ENCODE data around the gene SYT1. TPM values are rescaled to one million over a fixed set of nuclear protein-coding genes. Genes with fewer than 3 reads are reported as not detected.

The SYT1 gene
- total RNA-seq, 1 donor from 2014 or later, result 174 TPM

GRCh38 chr12:79374545-79374944, 510.0 kb downstream of the SYT1 start:
- FAIRE-seq (no peak), DNase-seq (ENCODE audit: low spot score in 2 of 2) (no peak)

- DNase-seq (ENCODE audit: low spot score in 2 of 2), result no peak
- FAIRE-seq, result no peak
Measured at GRCh38 chr12:79375050-79375449, 510.5 kb downstream of the SYT1 start.

- DNase-seq (ENCODE audit: low spot score in 2 of 2), result no peak
Measured at GRCh38 chr12:79378496-79378895, 513.9 kb downstream of the SYT1 start.

DNA sequence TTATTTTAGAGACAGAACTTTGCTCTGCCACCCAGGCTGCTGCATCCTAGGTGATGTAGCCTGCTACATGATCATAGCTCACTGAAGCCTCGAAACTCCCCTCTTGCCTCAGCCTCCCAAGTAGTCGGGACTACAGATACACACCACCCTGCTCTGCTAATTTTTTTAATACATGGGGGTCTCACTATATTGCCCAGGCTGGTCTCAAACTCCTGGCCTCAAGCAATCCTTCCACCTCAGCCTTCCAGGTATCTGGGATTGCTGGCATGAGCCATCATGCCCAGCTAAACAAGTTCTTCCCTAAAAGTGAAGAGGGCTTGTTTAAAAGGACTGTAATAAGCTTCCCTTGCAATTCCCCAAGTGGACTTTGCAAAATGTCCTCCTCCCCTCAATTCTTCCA, 515.8 kb downstream of the SYT1 start:
- FAIRE-seq, result no peak
- no peak for DNase-seq (ENCODE audit: low spot score in 2 of 2)

More at GRCh38 chr12:79378496-79378895, 513.9 kb downstream of the SYT1 start:
- no peak for FAIRE-seq

GRCh38 chr12:79381248-79382208, 517.0 kb downstream of the SYT1 start:
- FAIRE-seq (no peak), DNase-seq (ENCODE audit: low spot score in 2 of 2) (no peak)

GRCh38 chr12:79384551-79384950, 520.0 kb downstream of the SYT1 start:
- FAIRE-seq, result no peak
- no peak for DNase-seq (ENCODE audit: low spot score in 2 of 2)

GRCh38 chr12:79388011-79388410, 523.4 kb downstream of the SYT1 start:
- DNase-seq (ENCODE audit: low spot score in 2 of 2) (no peak), FAIRE-seq (no peak)

DNA sequence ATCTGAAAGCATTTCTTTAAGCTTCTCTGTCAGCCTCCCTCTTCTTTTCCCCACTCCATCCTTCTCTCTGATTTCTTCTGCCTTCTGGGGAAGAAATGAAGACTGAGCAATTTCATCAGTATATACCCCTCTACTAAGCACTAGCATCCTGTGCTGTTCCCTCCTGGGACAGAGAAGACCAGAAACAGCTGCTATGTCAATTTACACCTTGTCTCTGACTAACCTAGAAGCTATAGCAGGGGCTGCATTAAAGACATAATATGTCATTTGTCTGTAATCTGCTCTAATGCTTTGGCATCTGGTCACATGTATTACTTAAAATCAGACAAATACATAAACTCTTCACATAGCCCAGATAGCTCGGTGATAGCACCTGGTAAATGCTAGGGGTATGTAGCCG, 529.3 kb downstream of the SYT1 start:
- no peak for DNase-seq (ENCODE audit: low spot score in 2 of 2)
- no peak for FAIRE-seq

GRCh38 chr12:79397609-79398008, 533.0 kb downstream of the SYT1 start:
- DNase-seq (ENCODE audit: low spot score in 2 of 2), result no peak
- FAIRE-seq, result no peak

- FAIRE-seq (no peak), DNase-seq (ENCODE audit: low spot score in 2 of 2) (no peak)
Measured at GRCh38 chr12:79400481-79400880, 535.9 kb downstream of the SYT1 start.

- DNase-seq (ENCODE audit: low spot score in 2 of 2), result no peak
Measured at GRCh38 chr12:79402606-79403005, 538.0 kb downstream of the SYT1 start.

DNA sequence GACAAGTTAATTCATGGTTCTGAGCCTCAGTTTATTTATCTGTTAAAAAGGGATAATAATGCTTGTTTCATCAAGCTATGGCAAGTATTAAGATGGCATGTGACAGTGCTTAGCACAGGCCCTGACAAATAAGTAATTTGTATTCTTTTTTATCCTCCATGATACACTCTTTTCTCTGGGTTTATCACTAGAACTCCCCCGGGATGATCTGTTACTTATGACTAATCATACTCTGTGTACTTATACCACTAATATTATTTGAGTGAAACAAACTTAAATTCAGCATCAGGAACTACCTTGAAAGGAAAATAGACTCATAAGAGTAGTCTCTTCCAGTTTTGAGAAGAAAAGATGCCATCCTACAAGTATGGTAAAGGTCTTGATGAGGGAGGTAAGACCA, 542.4 kb downstream of the SYT1 start:
- FAIRE-seq (no peak), DNase-seq (ENCODE audit: low spot score in 2 of 2) (no peak)

More at GRCh38 chr12:79402606-79403005, 538.0 kb downstream of the SYT1 start:
- no peak for FAIRE-seq

GRCh38 chr12:79407671-79408622, 543.4 kb downstream of the SYT1 start:
- no peak for DNase-seq (ENCODE audit: low spot score in 2 of 2)
- FAIRE-seq, result no peak

DNA sequence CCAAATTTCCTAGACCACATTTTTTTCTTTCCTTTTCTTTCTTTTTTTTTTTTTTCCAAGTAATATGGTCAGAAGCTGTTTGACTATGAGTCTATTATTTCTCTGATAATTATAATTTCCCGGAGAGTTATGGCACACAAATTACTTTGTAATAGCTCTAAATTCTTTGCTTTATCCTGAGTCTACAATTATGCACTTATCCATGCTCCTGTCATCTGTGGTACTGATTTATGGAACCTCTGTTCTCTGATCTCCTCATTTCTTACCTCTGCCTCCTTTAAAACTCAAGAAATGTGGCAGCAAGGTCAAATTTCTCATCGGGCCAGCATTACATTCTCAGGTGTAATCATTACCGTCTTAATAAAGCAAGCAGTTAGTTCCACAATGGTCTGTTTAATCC, 544.1 kb downstream of the SYT1 start:
- FAIRE-seq, result no peak

GRCh38 chr12:79409562-79409961, 545.0 kb downstream of the SYT1 start:
- FAIRE-seq, result no peak
- DNase-seq (ENCODE audit: low spot score in 2 of 2), result no peak

More for the DNA sequence above, 544.1 kb downstream of the SYT1 start:
- no peak for DNase-seq (ENCODE audit: low spot score in 2 of 2)

DNA sequence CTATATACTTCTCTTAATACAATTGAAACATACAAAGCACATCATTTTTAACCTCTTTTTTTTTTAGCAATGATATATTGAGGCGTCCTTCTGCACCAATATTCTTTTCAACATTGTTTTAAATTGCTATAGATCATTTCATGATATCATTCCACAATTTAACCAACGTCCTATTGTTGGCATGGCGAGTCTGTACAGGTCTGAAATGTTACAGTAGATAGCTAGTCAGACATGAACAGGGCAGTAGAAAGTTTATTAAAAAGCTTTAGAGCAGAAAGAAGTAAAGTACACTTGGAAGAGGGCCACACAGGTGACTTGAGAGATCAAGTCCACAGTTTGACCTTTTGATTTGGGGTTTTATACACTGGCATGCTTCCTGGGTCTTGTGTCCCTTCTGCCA, 547.2 kb downstream of the SYT1 start:
- FAIRE-seq (no peak), DNase-seq (ENCODE audit: low spot score in 2 of 2) (no peak)

DNA sequence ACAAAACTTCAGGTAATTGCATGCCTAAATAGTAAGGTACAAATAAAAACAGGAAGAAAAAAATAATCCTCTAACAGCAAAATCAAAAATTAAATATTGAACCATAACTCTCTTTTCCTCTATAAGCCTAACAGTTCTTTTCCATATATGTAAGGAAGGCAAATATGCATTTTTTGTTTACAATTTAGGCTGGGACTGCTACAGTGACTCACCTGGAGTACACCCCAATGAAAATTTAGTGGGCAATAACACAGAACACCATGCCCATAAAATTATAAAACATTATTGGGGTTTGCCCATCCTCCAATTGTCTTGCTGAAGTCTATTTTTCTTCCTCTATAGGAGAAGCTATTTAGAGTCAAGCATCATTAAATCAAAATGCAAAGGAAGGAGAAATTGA, 549.2 kb downstream of the SYT1 start:
- DNase-seq (ENCODE audit: low spot score in 2 of 2) (no peak), FAIRE-seq (no peak)

- DNase-seq (ENCODE audit: low spot score in 2 of 2) (no peak), FAIRE-seq (no peak)
Measured at GRCh38 chr12:79414252-79414651, 549.7 kb downstream of the SYT1 start.

DNA sequence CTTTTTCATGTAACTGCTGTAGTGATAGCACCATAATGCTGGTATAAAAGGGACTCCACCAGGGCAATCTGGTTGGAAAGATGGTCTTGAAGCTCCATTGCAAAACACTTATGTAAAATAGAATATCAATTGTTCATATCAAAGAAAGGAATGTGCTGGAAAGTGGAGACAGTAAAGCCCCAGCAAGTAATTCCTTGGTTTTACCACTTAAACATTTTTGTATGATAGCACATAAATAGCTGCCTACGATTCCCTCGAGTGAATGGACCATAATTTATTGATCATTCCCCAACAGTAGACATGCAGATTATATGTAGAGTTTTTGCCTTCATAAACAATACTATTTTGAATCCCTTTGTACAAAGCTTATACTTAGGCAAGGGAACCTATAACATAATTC, 550.7 kb downstream of the SYT1 start:
- FAIRE-seq (no peak), DNase-seq (ENCODE audit: low spot score in 2 of 2) (no peak)

DNA sequence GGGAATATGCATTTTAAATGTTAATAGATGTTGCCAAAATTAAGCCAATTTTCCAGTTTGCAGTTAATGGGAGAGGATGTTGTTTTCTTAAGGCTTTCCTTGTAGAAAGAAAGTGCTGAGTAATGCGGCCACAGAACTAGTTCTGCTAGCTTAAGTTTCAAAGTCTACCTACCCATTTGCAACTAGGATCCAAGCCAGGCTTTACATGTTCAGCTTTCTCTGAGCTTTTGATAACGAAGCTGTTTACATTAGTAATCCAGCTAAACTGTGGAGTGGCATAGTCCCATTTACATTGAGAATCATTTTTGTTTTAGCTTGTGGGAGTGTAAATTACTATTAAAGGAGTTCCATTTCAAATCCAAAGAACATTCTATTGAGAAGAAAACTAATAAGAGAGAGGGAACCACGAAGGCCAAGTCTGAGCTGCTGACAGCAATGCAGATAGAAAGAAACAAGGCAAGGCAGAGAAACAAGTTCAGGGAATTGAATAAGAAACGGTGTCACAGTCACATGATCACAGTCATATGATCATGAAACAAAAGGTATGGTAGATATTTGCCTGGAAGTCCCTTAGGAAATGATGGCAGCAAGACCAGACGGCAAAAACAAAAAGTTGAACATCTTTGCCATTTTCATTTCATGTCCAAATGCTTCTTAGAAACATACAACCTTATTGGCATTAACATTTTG, 551.3 kb downstream of the SYT1 start:
- DNase-seq (ENCODE audit: low spot score in 2 of 2) (no peak), FAIRE-seq (no peak)

Measured in frontal cortex (tissue), 4 donors.